GM21423 (cell line): ENCODE measurements around the gene DESI2.

ENCODE experiments used
- ATAC-seq: cut with Tn5 transposase; IDR thresholded peaks from one replicate; pipeline ENCODE4 v1.9.1; 2021; ENCODE audit warnings: mild to moderate bottlenecking, moderate library complexity; ENCODE audit not compliant: unreplicated experiment

Gene DESI2

GRCh38 chr1:244751271-244751895 is 98.5 kb downstream of the DESI2 start:
- no peak for ATAC-seq

- no peak for ATAC-seq
Observed at GRCh38 chr1:244755673-244756072, 102.7 kb downstream of the DESI2 start.

- no peak for ATAC-seq
Observed at GRCh38 chr1:244757091-244757939, 104.4 kb downstream of the DESI2 start.
